Measurements from ENCODE around the gene GCA. TPM values are rescaled to one million over a fixed set of nuclear protein-coding genes. Genes with fewer than 3 reads are reported as not detected.

GCA gene
- total RNA-seq, 1 experiment from 2014 or later, result 15.1 TPM

DNA sequence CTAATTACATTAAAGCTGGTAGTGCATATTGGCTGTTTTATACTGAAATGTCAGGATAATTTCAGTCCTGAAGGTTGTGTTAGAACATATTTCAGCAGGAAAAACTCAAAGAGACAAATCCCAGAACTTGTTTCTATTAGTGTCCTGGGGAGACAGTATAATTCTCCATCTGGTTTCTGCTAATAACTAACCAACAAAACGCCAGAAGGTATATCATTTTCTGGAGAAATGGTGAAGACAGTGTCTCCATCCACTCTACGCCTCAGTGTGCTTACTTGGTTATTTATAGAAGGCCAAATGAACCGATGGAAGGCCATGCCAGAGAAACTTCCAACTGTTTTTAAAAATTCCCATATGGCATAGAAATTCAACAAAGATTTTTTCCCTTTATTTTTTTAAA is 41.6 kb downstream of the GCA start:
- no peak for DNase-seq (ENCODE audit: low read depth)
- in situ Hi-C loops (cut with HindIII; ENCODE audit: low pct_unique_long_range_greater_than_20kb, low sequenced_read_pairs), result no loop called here

DNA sequence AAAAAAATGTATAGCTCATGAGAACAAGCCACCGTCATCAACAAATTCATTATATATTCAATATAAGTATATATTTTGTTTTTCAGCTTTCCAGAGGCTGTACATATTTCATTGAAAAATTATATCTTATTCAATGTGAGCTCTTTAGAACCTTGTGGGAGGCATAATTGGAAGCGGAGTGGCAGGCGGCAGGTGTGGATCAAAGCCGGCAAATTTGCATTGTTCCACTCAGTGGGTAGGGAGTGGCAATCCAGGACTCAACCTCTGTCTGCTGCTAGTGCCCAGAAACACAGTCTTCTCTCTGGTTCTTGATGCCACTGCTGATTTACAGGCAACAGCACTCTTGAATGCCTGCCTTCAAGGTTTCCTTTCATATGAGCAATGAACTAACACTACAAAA is 46.9 kb downstream of the GCA start:
- in situ Hi-C loops (cut with HindIII; ENCODE audit: low pct_unique_long_range_greater_than_20kb, low sequenced_read_pairs), result no loop called here
- no peak for DNase-seq (ENCODE audit: low read depth)

DNA sequence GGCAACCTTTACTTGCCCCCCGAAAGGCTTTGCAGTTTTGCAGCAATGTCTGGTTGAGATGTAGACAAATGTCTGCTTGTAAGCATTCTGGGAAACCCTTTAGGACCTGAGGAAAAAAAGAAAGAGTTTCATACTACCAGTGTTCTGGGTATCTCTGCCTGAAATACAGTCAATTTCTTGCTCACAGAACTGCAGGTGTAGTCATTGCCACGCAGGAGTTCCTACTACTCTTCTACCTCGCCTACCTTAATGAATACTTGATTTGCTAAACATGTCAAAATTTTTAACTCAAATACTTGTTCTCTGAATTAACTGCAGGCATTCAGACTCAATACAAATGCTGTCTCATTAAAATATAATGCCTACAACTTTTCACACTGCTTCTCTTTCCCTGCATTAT is 56.4 kb downstream of the GCA start:
- DNase-seq (ENCODE audit: low read depth), result no peak
- in situ Hi-C loops (cut with HindIII; ENCODE audit: low pct_unique_long_range_greater_than_20kb, low sequenced_read_pairs), result no loop called here

DNA sequence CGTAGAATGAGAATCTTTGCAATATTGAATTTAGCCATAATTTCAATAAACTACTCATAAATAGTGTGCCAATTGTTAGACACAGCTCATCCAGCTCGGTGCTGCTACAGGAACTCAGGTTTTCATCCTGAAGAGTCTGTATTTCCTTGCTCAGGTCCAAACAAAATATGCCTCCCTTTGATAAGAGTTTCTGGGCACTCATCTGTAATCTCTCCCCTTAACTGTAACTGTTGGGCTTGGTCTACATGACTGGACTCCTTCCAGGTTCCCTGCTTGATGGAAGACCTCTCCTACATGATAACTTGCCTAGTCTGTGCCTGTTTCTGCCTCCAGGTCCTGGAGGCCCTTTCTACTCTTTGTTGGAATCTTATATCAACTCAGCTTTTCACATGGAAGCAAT is 57.9 kb downstream of the GCA start:
- no peak for DNase-seq (ENCODE audit: low read depth)
- in situ Hi-C loops (cut with HindIII; ENCODE audit: low pct_unique_long_range_greater_than_20kb, low sequenced_read_pairs), result no loop called here

DNA sequence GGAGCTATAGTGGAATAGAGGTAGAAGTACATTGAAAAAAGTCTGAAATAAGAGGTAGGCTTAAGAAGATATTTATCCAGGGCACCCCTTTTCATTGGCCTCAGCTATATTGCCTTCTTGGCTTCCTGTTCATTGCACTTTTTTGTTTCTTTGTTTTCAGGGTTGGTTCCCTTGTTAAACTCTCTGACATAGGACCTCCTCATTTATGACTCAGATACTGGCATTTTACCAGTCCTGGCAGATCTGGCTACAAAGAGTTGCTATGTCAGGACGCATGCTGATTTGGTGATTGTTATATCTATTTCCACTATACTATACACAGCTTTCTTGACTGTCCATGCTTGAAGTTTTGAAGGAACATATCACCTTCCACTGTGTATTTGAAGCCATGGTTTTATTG is 60.0 kb downstream of the GCA start:
- in situ Hi-C loops (cut with HindIII; ENCODE audit: low pct_unique_long_range_greater_than_20kb, low sequenced_read_pairs), result no loop called here
- no peak for DNase-seq (ENCODE audit: low read depth)

Other genes starting within 250 kb of the GCA start
- not detected in 2 replicates for gene GCG, start 191.9 kb upstream of the GCA start, total RNA-seq (2014; rRNA removed; shearing (Covaris generic); ENCODE audit: low replicate concordance)
- not detected in 2 replicates for gene FAP, start 100.7 kb upstream of the GCA start, total RNA-seq (2014; rRNA removed; shearing (Covaris generic); ENCODE audit: low replicate concordance)
- gene IFIH1, start 25.4 kb upstream of the GCA start, total RNA-seq (2014; rRNA removed; shearing (Covaris generic); ENCODE audit: low replicate concordance), result 2.6 and 8.5 TPM in 2 replicates

Data from Caki2 (cell line).